Endothelial cell (in vitro differentiated cells): ENCODE data around the gene PRSS12. TPM values are rescaled to one million over a fixed set of nuclear protein-coding genes. Genes with fewer than 3 reads are reported as not detected.

Experiments
- DNase-seq: peaks from one replicate; pipeline ENCODE4 v3.0.0; 2021; ENCODE audit warnings: low spot score
- H3K27ac Mint-ChIP-seq: one replicate; pipeline ENCODE4 v1.8.0; 2021; ENCODE audit warnings: mixed read lengths, inconsistent platforms; ENCODE audit not compliant: unreplicated experiment
- H3K27me3 Mint-ChIP-seq: one replicate; pipeline ENCODE4 v1.8.0; 2021; ENCODE audit warnings: mild to moderate bottlenecking, moderate library complexity, mixed read lengths, inconsistent platforms; ENCODE audit not compliant: unreplicated experiment
- H3K36me3 Mint-ChIP-seq: one replicate; pipeline ENCODE4 v1.8.0; 2021; ENCODE audit warnings: mild to moderate bottlenecking, low read depth, mixed read lengths, inconsistent platforms; ENCODE audit not compliant: unreplicated experiment
- H3K4me1 Mint-ChIP-seq: one replicate; pipeline ENCODE4 v1.8.0; 2021; ENCODE audit warnings: mild to moderate bottlenecking, mixed read lengths, inconsistent platforms; ENCODE audit not compliant: unreplicated experiment
- H3K4me3 Mint-ChIP-seq: one replicate; pipeline ENCODE4 v1.8.0; 2021; ENCODE audit warnings: mild to moderate bottlenecking, mixed read lengths, inconsistent platforms; ENCODE audit not compliant: unreplicated experiment
- H3K9me3 Mint-ChIP-seq: one replicate; pipeline ENCODE4 v1.8.0; 2021; ENCODE audit warnings: mixed read lengths, inconsistent platforms; ENCODE audit not compliant: unreplicated experiment
- CTCF ChIP-seq: fragments of 200-600 bp; sonication (generic); IDR thresholded peaks from one replicate; pipeline ENCODE4 v1.5.0; 2021; ENCODE audit warnings: antibody characterized with exemption; ENCODE audit not compliant: unreplicated experiment
- total RNA-seq: library from RNA; stranded (reverse); fragmentation: NEBNext Ultra II Directional; extraction: Animal tissue kit (Norgen Biotek cat#: 25700); gene quantifications from one replicate; pipeline ENCODE4 v1.2.1, GENCODE V29; 2021; ENCODE audit not compliant: unreplicated experiment

PRSS12 gene
- total RNA-seq, 1 donor from 2014 or later: 0.77 TPM

- no peaks in the 10 kb centered on the region for H3K27me3 Mint-ChIP-seq
- no peak overlapping the region for H3K27ac Mint-ChIP-seq
- no peaks in the 10 kb centered on the region for H3K9me3 Mint-ChIP-seq
Observed at GRCh38 chr4:118318931-118319330, 33.9 kb downstream of the PRSS12 start.

DNA sequence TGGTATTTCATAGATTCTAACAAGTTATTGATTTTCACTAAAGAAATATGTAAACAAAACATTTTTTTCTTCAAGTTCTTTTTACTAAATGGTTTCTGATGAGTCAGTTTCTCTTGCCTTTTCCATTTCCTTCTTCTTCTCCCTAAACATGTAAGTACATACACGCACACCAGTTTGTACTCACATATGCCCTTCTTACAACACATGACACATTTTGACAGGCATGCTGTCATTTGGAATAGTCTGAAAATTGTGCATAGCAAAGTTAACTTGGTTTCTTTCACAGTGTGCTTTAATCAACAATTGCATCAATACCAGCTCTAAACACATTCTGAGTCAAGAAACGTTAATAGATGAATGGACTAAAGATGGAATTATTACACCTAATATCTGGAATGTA is 35.1 kb downstream of the PRSS12 start:
- no peak for TF ChIP-seq CTCF
- Mint-ChIP-seq H3K4me1 (no peaks in the 10 kb centered on the region), H3K27me3 (no peaks in the 10 kb centered on the region), H3K9me3 (no peaks in the 10 kb centered on the region), H3K27ac (no peak overlapping the region), H3K4me3 (no peak overlapping the region), H3K36me3 (no peaks in the 10 kb centered on the region)
- no peak for DNase-seq

More at GRCh38 chr4:118318931-118319330, 33.9 kb downstream of the PRSS12 start:
- H3K4me1 Mint-ChIP-seq: no peaks in the 10 kb centered on the region
- H3K4me3 Mint-ChIP-seq: no peak overlapping the region
- no peak for DNase-seq
- H3K36me3 Mint-ChIP-seq: no peaks in the 10 kb centered on the region
- no peak for TF ChIP-seq CTCF

GRCh38 chr4:118314221-118314620 is 38.6 kb downstream of the PRSS12 start:
- no peak overlapping the region for H3K27ac Mint-ChIP-seq

GRCh38 chr4:118313098-118313497 is 39.7 kb downstream of the PRSS12 start:
- H3K9me3 Mint-ChIP-seq: no peaks in the 10 kb centered on the region
- no peak for DNase-seq
- no peak for TF ChIP-seq CTCF
- H3K36me3 Mint-ChIP-seq: no peaks in the 10 kb centered on the region
- H3K4me1 Mint-ChIP-seq: no peaks in the 10 kb centered on the region
- H3K27ac Mint-ChIP-seq: no peak overlapping the region
- no peak overlapping the region for H3K4me3 Mint-ChIP-seq
- H3K27me3 Mint-ChIP-seq: no peaks in the 10 kb centered on the region

More at GRCh38 chr4:118314221-118314620, 38.6 kb downstream of the PRSS12 start:
- no peaks in the 10 kb centered on the region for H3K4me1 Mint-ChIP-seq
- no peak for TF ChIP-seq CTCF
- H3K9me3 Mint-ChIP-seq: no peaks in the 10 kb centered on the region
- no peak overlapping the region for H3K4me3 Mint-ChIP-seq
- H3K27me3 Mint-ChIP-seq: no peaks in the 10 kb centered on the region
- no peak for DNase-seq
- no peaks in the 10 kb centered on the region for H3K36me3 Mint-ChIP-seq

- DNase-seq: no peak
- no peaks in the 10 kb centered on the region for H3K27me3 Mint-ChIP-seq
- H3K4me3 Mint-ChIP-seq: no peak overlapping the region
- H3K27ac Mint-ChIP-seq: no peak overlapping the region
- H3K9me3 Mint-ChIP-seq: no peaks in the 10 kb centered on the region
- TF ChIP-seq CTCF: no peak
- no peaks in the 10 kb centered on the region for H3K36me3 Mint-ChIP-seq
- H3K4me1 Mint-ChIP-seq: no peaks in the 10 kb centered on the region
Observed at GRCh38 chr4:118308306-118309030, 44.3 kb downstream of the PRSS12 start.
